Caco-2 (cell line): Measurements from ENCODE around the gene CORO7. TPM values are rescaled to one million over a fixed set of nuclear protein-coding genes. Genes with fewer than 3 reads are reported as not detected.

Experiments used
- BruUV-seq: library from RNA; stranded (reverse); fragments of 400-500 nt; replicated peaks from 2 replicates; lab custom pipeline; 2021; lab: Mats Ljungman, UMichigan
- CTCF ChIA-PET: fragments of 300-600 bp; sonication (Branson Sonifier 250); formaldehyde crosslinking; loops from one replicate; lab custom pipeline; 2022; ENCODE audit warnings: antibody characterized with exemption; lab: Charles Lee
- POLR2A ChIA-PET: fragments of 300-600 bp; sonication (Branson Sonifier 250); formaldehyde crosslinking; loops from one replicate; lab custom pipeline; 2022; ENCODE audit warnings: antibody characterized with exemption; lab: Charles Lee
- DNase-seq, 2 experiments: peaks; one replicate each; pipeline versions ENCODE4 v3.0.0 to v3.0.0-alpha.2; 2020 to 2022
- H3K27me3 ChIP-seq: replicated peaks from 2 replicates; pipeline ENCODE4 v1.6.0; 2011; ENCODE audit warnings: low read length; ENCODE audit not compliant: control insufficient read depth, insufficient read depth
- H3K36me3 ChIP-seq: 2 replicates; pipeline ENCODE4 v1.5.1; 2011; ENCODE audit warnings: low read length; ENCODE audit not compliant: control insufficient read depth, insufficient read depth
- H3K4me1 ChIP-seq: fragments of 250-450 bp; sonication (Bioruptor Pico); 2 replicates; pipeline ENCODE4 v1.5.1; 2020; ENCODE audit warnings: mild to moderate bottlenecking
- H3K4me3 ChIP-seq: 2 replicates; pipeline ENCODE4 v1.5.1; 2011; ENCODE audit warnings: low read depth, mild to moderate bottlenecking, control low read depth, low read length
- H3K9me3 ChIP-seq: fragments of 250-450 bp; sonication (Bioruptor Pico); 2 replicates; pipeline ENCODE4 v1.5.1; 2020; ENCODE audit warnings: mild to moderate bottlenecking, moderate library complexity
- H3K27ac Mint-ChIP-seq: one replicate; pipeline ENCODE4 v1.8.0; 2022; ENCODE audit warnings: mixed read lengths; ENCODE audit not compliant: unreplicated experiment
- H3K27me3 Mint-ChIP-seq: one replicate; pipeline ENCODE4 v1.8.0; 2022; ENCODE audit warnings: mixed read lengths; ENCODE audit not compliant: insufficient read depth, unreplicated experiment
- H3K36me3 Mint-ChIP-seq: one replicate; pipeline ENCODE4 v1.8.0; 2022; ENCODE audit warnings: mild to moderate bottlenecking, mixed read lengths; ENCODE audit not compliant: insufficient read depth, unreplicated experiment
- H3K4me1 Mint-ChIP-seq: one replicate; pipeline ENCODE4 v1.8.0; 2022; ENCODE audit warnings: low read depth, mixed read lengths; ENCODE audit not compliant: unreplicated experiment
- H3K4me3 Mint-ChIP-seq: one replicate; pipeline ENCODE4 v1.8.0; 2022; ENCODE audit warnings: mild to moderate bottlenecking, moderate library complexity, mixed read lengths; ENCODE audit not compliant: unreplicated experiment
- H3K9me3 Mint-ChIP-seq: one replicate; pipeline ENCODE4 v1.8.0; 2022; ENCODE audit warnings: mixed read lengths; ENCODE audit not compliant: unreplicated experiment
- CTCF ChIP-seq, 2 experiments: fragments of 200-600 bp in 1 of 2; IDR thresholded peaks; 1 replicate in 1 of 2; 2 replicates in 1 of 2; pipeline versions ENCODE4 v1.5.1 to v1.8.0; 2011 to 2022; ENCODE audit warnings: antibody characterized with exemption in 1 of 2, control low read depth in 1 of 2, inconsistent platforms in 1 of 2, low read depth in 1 of 2, low read length in 1 of 2, mild to moderate bottlenecking in 1 of 2, moderate library complexity in 1 of 2; ENCODE audit not compliant: insufficient read depth in 1 of 2, severe bottlenecking in 1 of 2, unreplicated experiment in 1 of 2
- intact Hi-C: fragments of 100-400 bp; cut with micrococcal nuclease; formaldehyde crosslinking; loops from one replicate; pipeline ENCODE4 v1.10.0; 2022; ENCODE audit not compliant: unreplicated experiment
- total RNA-seq: library from RNA; stranded (reverse); gene quantifications from 2 replicates; pipeline ENCODE4 v1.2.3, GENCODE V29; 2022

The CORO7 gene
- total RNA-seq, 1 experiment from 2014 or later: 23.1 TPM

GRCh38 chr16:4386451-4386805 lies 30.0 kb downstream of the CORO7 start:
- BruUV-seq: no TSS peak
- Mint-ChIP-seq H3K4me3 (no peak overlapping the region), H3K36me3 (peaks cover 14% of the 10 kb centered on the region), H3K27ac (no peak overlapping the region), H3K27me3 (no peaks in the 10 kb centered on the region), H3K4me1 (no peaks in the 10 kb centered on the region), H3K9me3 (no peaks in the 10 kb centered on the region)
- CTCF ChIA-PET: no interaction called here
- TF ChIP-seq CTCF (IDR thresholded peaks at IDR 0.05; ENCODE audit: insufficient read depth in 1 of 2, low read depth in 1 of 2, low read length in 1 of 2, severe bottlenecking in 1 of 2, unreplicated experiment in 1 of 2): no peak
- Histone ChIP-seq H3K4me3 (no peak overlapping the region), H3K9me3 (no peaks in the 10 kb centered on the region), H3K36me3 (no peaks in the 10 kb centered on the region), H3K27me3 (no peaks in the 10 kb centered on the region), H3K4me1 (peaks cover 13% of the 10 kb centered on the region)
- POLR2A ChIA-PET: no interaction called here
- intact Hi-C loops: no loop called here
- no peak for DNase-seq

GRCh38 chr16:4385789-4386450 lies 30.5 kb downstream of the CORO7 start:
- Mint-ChIP-seq H3K27me3 (no peaks in the 10 kb centered on the region), H3K9me3 (no peaks in the 10 kb centered on the region), H3K27ac (no peak overlapping the region), H3K36me3 (peaks cover 14% of the 10 kb centered on the region), H3K4me3 (no peak overlapping the region), H3K4me1 (no peaks in the 10 kb centered on the region)
- Histone ChIP-seq H3K9me3 (no peaks in the 10 kb centered on the region), H3K27me3 (no peaks in the 10 kb centered on the region), H3K4me1 (peaks cover 13% of the 10 kb centered on the region), H3K36me3 (no peaks in the 10 kb centered on the region), H3K4me3 (no peak overlapping the region)
- no peak for DNase-seq
- no TSS peak for BruUV-seq
- TF ChIP-seq CTCF (IDR thresholded peaks at IDR 0.05; ENCODE audit: insufficient read depth in 1 of 2, low read depth in 1 of 2, low read length in 1 of 2, severe bottlenecking in 1 of 2, unreplicated experiment in 1 of 2): no peak
- ChIA-PET POLR2A (no interaction called here), CTCF (no interaction called here)
- intact Hi-C loops: no loop called here

GRCh38 chr16:4385066-4385788 lies 31.2 kb downstream of the CORO7 start:
- ChIA-PET POLR2A (no interaction called here), CTCF (no interaction called here)
- no peaks in the 10 kb centered on the region for H3K4me1 Mint-ChIP-seq
- no peak overlapping the region for H3K4me3 Mint-ChIP-seq
- intact Hi-C loops: no loop called here
- no peak overlapping the region for H3K4me3 ChIP-seq
- H3K36me3 Mint-ChIP-seq: peaks cover 14% of the 10 kb centered on the region
- no peaks in the 10 kb centered on the region for H3K27me3 ChIP-seq
- peaks cover 13% of the 10 kb centered on the region for H3K4me1 ChIP-seq
- H3K36me3 ChIP-seq: no peaks in the 10 kb centered on the region
- H3K9me3 ChIP-seq: no peaks in the 10 kb centered on the region
- no peaks in the 10 kb centered on the region for H3K9me3 Mint-ChIP-seq
- H3K27ac Mint-ChIP-seq: no peak overlapping the region
- H3K27me3 Mint-ChIP-seq: no peaks in the 10 kb centered on the region
- TF ChIP-seq CTCF (IDR thresholded peaks at IDR 0.05; ENCODE audit: insufficient read depth in 1 of 2, low read depth in 1 of 2, low read length in 1 of 2, severe bottlenecking in 1 of 2, unreplicated experiment in 1 of 2): no peak
- no peak for DNase-seq
- BruUV-seq: no TSS peak
